Measurements from ENCODE around the gene IGSF5. TPM values are rescaled to one million over a fixed set of nuclear protein-coding genes. Genes with fewer than 3 reads are reported as not detected.

IGSF5 gene
- total RNA-seq, 1 donor from 2014 or later, result 0.60 TPM

GRCh38 chr21:39713905-39714304 lies 31.1 kb upstream of the IGSF5 start:
- H3K4me3 Mint-ChIP-seq, result no peak overlapping the region
- no peaks in the 10 kb centered on the region for H3K27me3 ChIP-seq
- H3K27me3 Mint-ChIP-seq (ENCODE audit: insufficient read depth, low read depth), result peaks cover 9% of the 10 kb centered on the region
- TF ChIP-seq EZH2 (IDR thresholded peaks at IDR 0.05), result no peak
- no peak for TF ChIP-seq CTCF (IDR thresholded peaks at IDR 0.05)
- TF ChIP-seq EZH2phosphoT487 (IDR thresholded peaks at IDR 0.05), result no peak
- H2AFZ ChIP-seq (replicated peaks), result no peak overlapping the region
- H3K9me3 ChIP-seq (ENCODE audit: low read depth), result no peaks in the 10 kb centered on the region
- H3K4me3 ChIP-seq, result no peak overlapping the region
- H3K9ac ChIP-seq, result no peak overlapping the region
- H3K27ac Mint-ChIP-seq, result peak overlapping the region; percentile 61
- DNase-seq (ENCODE audit: low spot score), result no peak
- no peak overlapping the region for H3K4me2 ChIP-seq
- H3K4me1 Mint-ChIP-seq, result peaks cover 6% of the 10 kb centered on the region
- H3F3A ChIP-seq (ENCODE audit: low read depth), result no peaks in the 10 kb centered on the region
- no peaks in the 10 kb centered on the region for H4K20me1 ChIP-seq (ENCODE audit: low read depth)
- H3K79me2 ChIP-seq (ENCODE audit: low read depth), result no peaks in the 10 kb centered on the region
- H3K36me3 Mint-ChIP-seq, result no peaks in the 10 kb centered on the region
- H3K4me1 ChIP-seq, result no peaks in the 10 kb centered on the region
- H3K9me3 Mint-ChIP-seq, result no peaks in the 10 kb centered on the region
- H3K36me3 ChIP-seq, result no peaks in the 10 kb centered on the region
- H3K27ac ChIP-seq, result no peak overlapping the region

GRCh38 chr21:39714331-39714730 lies 30.7 kb upstream of the IGSF5 start:
- Mint-ChIP-seq H3K4me3 (no peak overlapping the region), H3K36me3 (no peaks in the 10 kb centered on the region), H3K9me3 (no peaks in the 10 kb centered on the region), H3K27ac (no peak overlapping the region), H3K4me1 (peaks cover 6% of the 10 kb centered on the region), H3K27me3 (ENCODE audit: insufficient read depth, low read depth) (peaks cover 9% of the 10 kb centered on the region)
- Histone ChIP-seq H3K4me1 (no peaks in the 10 kb centered on the region), H3K79me2 (ENCODE audit: low read depth) (no peaks in the 10 kb centered on the region), H3K27me3 (no peaks in the 10 kb centered on the region), H3K9me3 (ENCODE audit: low read depth) (no peaks in the 10 kb centered on the region), H3K4me3 (no peak overlapping the region), H3K4me2 (no peak overlapping the region), H2AFZ (replicated peaks) (no peak overlapping the region), H3K36me3 (no peaks in the 10 kb centered on the region), H4K20me1 (ENCODE audit: low read depth) (no peaks in the 10 kb centered on the region), H3K27ac (no peak overlapping the region), H3F3A (ENCODE audit: low read depth) (no peaks in the 10 kb centered on the region), H3K9ac (no peak overlapping the region)
- DNase-seq (ENCODE audit: low spot score), result no peak
- TF ChIP-seq EZH2phosphoT487 (IDR thresholded peaks at IDR 0.05) (no peak), CTCF (IDR thresholded peaks at IDR 0.05) (no peak), EZH2 (IDR thresholded peaks at IDR 0.05) (no peak)

GRCh38 chr21:39715804-39716397 lies 29.1 kb upstream of the IGSF5 start:
- peaks cover 9% of the 10 kb centered on the region for H3K27me3 Mint-ChIP-seq (ENCODE audit: insufficient read depth, low read depth)
- TF ChIP-seq CTCF (IDR thresholded peaks at IDR 0.05), result peak; percentile 74
- TF ChIP-seq EZH2phosphoT487 (IDR thresholded peaks at IDR 0.05), result no peak
- no peak overlapping the region for H3K4me3 ChIP-seq
- peaks cover 6% of the 10 kb centered on the region for H3K4me1 Mint-ChIP-seq
- no peaks in the 10 kb centered on the region for H3K36me3 Mint-ChIP-seq
- no peak overlapping the region for H3K4me2 ChIP-seq
- H3K27ac ChIP-seq, result no peak overlapping the region
- H4K20me1 ChIP-seq (ENCODE audit: low read depth), result no peaks in the 10 kb centered on the region
- H3K4me3 Mint-ChIP-seq, result no peak overlapping the region
- H3K36me3 ChIP-seq, result no peaks in the 10 kb centered on the region
- no peaks in the 10 kb centered on the region for H3K9me3 Mint-ChIP-seq
- H3K9ac ChIP-seq, result no peak overlapping the region
- no peaks in the 10 kb centered on the region for H3K27me3 ChIP-seq
- H3K9me3 ChIP-seq (ENCODE audit: low read depth), result no peaks in the 10 kb centered on the region
- peak; percentile 72 for DNase-seq (ENCODE audit: low spot score)
- no peaks in the 10 kb centered on the region for H3K4me1 ChIP-seq
- no peaks in the 10 kb centered on the region for H3F3A ChIP-seq (ENCODE audit: low read depth)
- H3K27ac Mint-ChIP-seq, result no peak overlapping the region
- H2AFZ ChIP-seq (replicated peaks), result no peak overlapping the region
- H3K79me2 ChIP-seq (ENCODE audit: low read depth), result no peaks in the 10 kb centered on the region

Data from neural progenitor cell (in vitro differentiated cells).